Endothelial cell of umbilical vein (primary cell): ENCODE results near the gene PRC1.

Experiments
- POLR2A ChIP-seq: IDR thresholded peaks from 2 replicates; pipeline ENCODE4 v1.6.1; 2012; ENCODE audit warnings: low read depth, mild to moderate bottlenecking, control low read depth, low read length
- POLR2AphosphoS5 ChIP-seq: IDR thresholded peaks from 2 replicates; pipeline ENCODE4 v1.6.1; 2012; ENCODE audit warnings: low read depth, mild to moderate bottlenecking, control low read depth, low read length, moderate library complexity; ENCODE audit not compliant: insufficient read depth
- TF ChIP-seq, protein P1 (sequence below), 2 donors: IDR thresholded peaks; 1 replicate in 1 of 2; 2 replicates in 1 of 2; pipeline ENCODE4 v1.5.1; 2011; ENCODE audit warnings: low read length in 2 of 2, mild to moderate bottlenecking in 2 of 2, moderate library complexity in 2 of 2, control low read depth in 1 of 2, inconsistent platforms in 1 of 2, low read depth in 1 of 2; ENCODE audit not compliant: insufficient read depth in 1 of 2; ENCODE audit errors: extremely low read depth in 1 of 2

DNA sequence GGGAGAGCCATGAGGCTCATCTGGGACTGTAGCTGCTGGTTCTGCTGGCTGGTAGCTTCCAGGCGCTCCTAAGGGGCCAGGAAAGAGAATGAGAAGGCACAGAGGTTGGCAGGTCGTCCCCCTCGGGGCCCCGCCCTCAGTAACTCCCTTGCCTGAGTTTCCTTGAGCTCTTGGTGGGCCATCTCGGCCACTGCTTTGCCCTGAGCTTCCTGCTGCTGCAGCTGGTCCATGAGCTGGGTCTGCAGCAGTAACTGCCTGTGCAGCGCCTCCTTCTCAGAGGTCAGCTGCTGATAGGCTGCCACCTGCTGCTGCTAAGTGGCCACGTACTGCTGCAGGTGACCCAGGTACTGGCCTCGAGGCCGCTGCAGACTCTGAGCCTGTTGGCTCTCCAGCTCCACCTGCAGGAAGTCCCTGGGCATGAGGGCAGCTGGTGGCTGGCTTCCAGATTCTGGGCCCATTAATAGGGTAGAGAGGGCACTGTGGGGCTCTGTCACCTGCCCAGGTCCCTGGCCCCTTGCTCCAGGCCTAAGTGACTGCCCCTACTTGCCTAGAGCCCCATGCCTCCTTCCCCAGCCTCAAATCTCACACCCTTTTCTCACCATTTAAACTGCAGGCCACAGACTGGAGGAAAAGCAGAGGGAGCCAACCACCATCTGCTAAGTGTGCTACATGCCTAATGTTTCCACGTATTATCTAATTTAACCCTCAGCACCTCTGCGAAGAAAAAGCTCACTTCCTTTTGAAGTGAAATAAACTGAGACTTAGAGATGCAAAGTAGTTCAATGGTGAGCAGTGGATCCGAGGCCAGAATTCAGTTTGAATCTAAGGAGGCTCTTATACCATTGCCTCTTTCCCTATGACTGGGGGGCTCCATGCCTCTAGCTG lies 38.8 kb upstream of the PRC1 start:
- TF ChIP-seq, protein P1, sequence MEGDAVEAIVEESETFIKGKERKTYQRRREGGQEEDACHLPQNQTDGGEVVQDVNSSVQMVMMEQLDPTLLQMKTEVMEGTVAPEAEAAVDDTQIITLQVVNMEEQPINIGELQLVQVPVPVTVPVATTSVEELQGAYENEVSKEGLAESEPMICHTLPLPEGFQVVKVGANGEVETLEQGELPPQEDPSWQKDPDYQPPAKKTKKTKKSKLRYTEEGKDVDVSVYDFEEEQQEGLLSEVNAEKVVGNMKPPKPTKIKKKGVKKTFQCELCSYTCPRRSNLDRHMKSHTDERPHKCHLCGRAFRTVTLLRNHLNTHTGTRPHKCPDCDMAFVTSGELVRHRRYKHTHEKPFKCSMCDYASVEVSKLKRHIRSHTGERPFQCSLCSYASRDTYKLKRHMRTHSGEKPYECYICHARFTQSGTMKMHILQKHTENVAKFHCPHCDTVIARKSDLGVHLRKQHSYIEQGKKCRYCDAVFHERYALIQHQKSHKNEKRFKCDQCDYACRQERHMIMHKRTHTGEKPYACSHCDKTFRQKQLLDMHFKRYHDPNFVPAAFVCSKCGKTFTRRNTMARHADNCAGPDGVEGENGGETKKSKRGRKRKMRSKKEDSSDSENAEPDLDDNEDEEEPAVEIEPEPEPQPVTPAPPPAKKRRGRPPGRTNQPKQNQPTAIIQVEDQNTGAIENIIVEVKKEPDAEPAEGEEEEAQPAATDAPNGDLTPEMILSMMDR (IDR thresholded peaks at IDR 0.05; ENCODE audit: extremely low read depth in 1 of 2, insufficient read depth in 1 of 2, low read depth in 1 of 2, low read length in 2 of 2) = peak; percentile 42 to 76
- TF ChIP-seq POLR2AphosphoS5 (no peak), POLR2A (no peak)
